NCI-H2227 (cell line): Measurements from ENCODE around the gene SCN4A.
A peak's percentile ranks its signal among the peaks of the same experiment; 100 is the strongest.

Source experiments
- DNase-seq: peaks from one replicate; lab custom pipeline; 2025; ENCODE audit not compliant: unreplicated experiment; lab: John Stamatoyannopoulos, UW

The SCN4A gene

GRCh38 chr17:63960006-63960405, 12.7 kb downstream of the SCN4A start:
- DNase-seq, result no peak

GRCh38 chr17:63956296-63956920, 16.3 kb downstream of the SCN4A start:
- DNase-seq, result no peak

- DNase-seq, result no peak
Observed at GRCh38 chr17:63955791-63956190, 16.9 kb downstream of the SCN4A start.

- DNase-seq, result no peak
Observed at GRCh38 chr17:63955232-63955631, 17.5 kb downstream of the SCN4A start.

GRCh38 chr17:63954402-63955063, 18.2 kb downstream of the SCN4A start:
- no peak for DNase-seq

GRCh38 chr17:63950940-63951907, 21.5 kb downstream of the SCN4A start:
- no peak for DNase-seq

- no peak for DNase-seq
Observed at GRCh38 chr17:63949576-63950250, 23.0 kb downstream of the SCN4A start.

- no peak for DNase-seq
Observed at GRCh38 chr17:63948521-63948920, 24.2 kb downstream of the SCN4A start.

- no peak for DNase-seq
Observed at GRCh38 chr17:63947711-63948330, 24.9 kb downstream of the SCN4A start.

GRCh38 chr17:63946440-63947363, 26.0 kb downstream of the SCN4A start:
- DNase-seq, result peak; percentile 51

- no peak for DNase-seq
Observed at GRCh38 chr17:63945784-63946439, 26.8 kb downstream of the SCN4A start.

GRCh38 chr17:63944736-63945499, 27.8 kb downstream of the SCN4A start:
- DNase-seq, result no peak

- no peak for DNase-seq
Observed at GRCh38 chr17:63943745-63944144, 29.0 kb downstream of the SCN4A start.

GRCh38 chr17:63942309-63942985, 30.3 kb downstream of the SCN4A start:
- DNase-seq, result no peak

- no peak for DNase-seq
Observed at GRCh38 chr17:63941751-63942150, 31.0 kb downstream of the SCN4A start.

GRCh38 chr17:63941162-63941561, 31.6 kb downstream of the SCN4A start:
- DNase-seq, result no peak

GRCh38 chr17:63940584-63940983, 32.1 kb downstream of the SCN4A start:
- no peak for DNase-seq

GRCh38 chr17:63939884-63940283, 32.8 kb downstream of the SCN4A start:
- no peak for DNase-seq
